ENCODE measurements around the gene TLCD1. TPM values are rescaled to one million over a fixed set of nuclear protein-coding genes. Genes with fewer than 3 reads are reported as not detected.
A peak's percentile ranks its signal among the peaks of the same experiment; 100 is the strongest.

Gene TLCD1
- total and polyA plus RNA-seq, 4 donors, result 0.90 to 2.5 (median 1.5) TPM; not detected in 1

DNA sequence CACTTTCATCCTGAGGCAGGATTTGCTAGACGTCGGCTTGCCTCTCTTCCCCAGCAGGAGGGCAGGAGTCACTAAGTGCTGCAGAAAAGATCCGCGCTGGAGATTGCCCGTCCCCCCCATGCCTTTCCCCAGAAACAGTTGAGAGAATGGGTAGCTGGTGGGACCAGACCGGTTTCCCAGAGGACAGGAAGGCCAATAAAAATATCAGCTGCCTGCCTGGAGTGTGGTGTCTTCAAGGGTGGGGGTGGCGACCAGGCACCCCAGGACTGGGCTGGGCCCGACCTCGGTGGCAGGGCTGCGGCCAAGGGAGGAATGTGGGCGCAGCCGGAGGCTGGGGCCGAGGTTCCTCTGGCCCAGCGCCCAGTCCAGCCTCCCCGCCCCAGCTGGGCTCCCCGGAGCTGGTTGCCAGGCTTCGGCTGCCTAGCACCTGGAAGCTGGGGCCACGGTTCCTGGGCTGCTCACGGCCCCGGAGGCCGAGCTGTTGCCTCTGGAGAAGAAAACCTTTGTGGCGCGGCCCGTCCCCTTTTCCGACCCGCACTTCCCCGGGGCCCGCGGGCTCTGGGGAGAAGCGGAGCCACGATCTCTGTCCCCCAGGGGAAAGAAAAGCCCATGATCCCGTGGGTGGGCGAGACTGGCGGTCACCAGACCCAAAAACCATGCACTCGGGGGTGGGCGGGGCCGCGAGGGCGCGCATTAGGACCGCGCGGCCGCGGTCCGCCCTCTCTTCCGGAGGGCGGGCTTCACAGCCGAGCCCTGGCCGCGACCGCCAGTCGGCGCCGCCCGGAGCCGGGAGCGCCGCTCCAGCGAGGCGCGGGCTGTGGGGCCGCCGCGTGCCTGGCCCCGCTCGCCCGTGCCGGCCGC, 17.4 kb upstream of the TLCD1 start, which contains the start of gene TRAF4:
TSS of gene TRAF4 (plus strand) at position 769 of the 861 bp plus-strand sequence. CDS start 102 bp downstream, outside the sequence.
- DNase-seq (peak; percentile 85 to 92), ATAC-seq (ENCODE audit: low FRiP score) (peak; percentile 91)
- Histone ChIP-seq H3K36me3 (ENCODE audit: control insufficient read depth in 1 of 2, insufficient read depth in 2 of 2, low read length in 1 of 2) (no peaks in the 10 kb centered on the region), H3K27ac (ENCODE audit: low read depth in 1 of 2, low read length in 2 of 2) (peak within 1 kb of the TSS in 1 of 2 donors; percentile 81), H3K27me3 (ENCODE audit: control insufficient read depth in 1 of 2, insufficient read depth in 2 of 2, low read length in 1 of 2) (no peaks in the 10 kb centered on the region), H3K9me3 (ENCODE audit: control insufficient read depth, low read length) (no peaks in the 10 kb centered on the region), H3K4me3 (ENCODE audit: low read length in 2 of 2) (peak within 1 kb of the TSS; percentile 59 to 71), H3K4me1 (ENCODE audit: control insufficient read depth in 1 of 2, insufficient read depth in 2 of 2, low read length in 2 of 2) (no peaks in the 10 kb centered on the region)
- intact Hi-C loops (cut with DNase I), result loop anchor here in 1 of 2 donors (1.0 kb wide), 1 partner anchor 15 kb away; the partner anchor contains the start of gene NEK8
- WGBS, 2 donors, result 0 to 1% methylated on average over 63 to 70 of the region's 70 CpGs

DNA sequence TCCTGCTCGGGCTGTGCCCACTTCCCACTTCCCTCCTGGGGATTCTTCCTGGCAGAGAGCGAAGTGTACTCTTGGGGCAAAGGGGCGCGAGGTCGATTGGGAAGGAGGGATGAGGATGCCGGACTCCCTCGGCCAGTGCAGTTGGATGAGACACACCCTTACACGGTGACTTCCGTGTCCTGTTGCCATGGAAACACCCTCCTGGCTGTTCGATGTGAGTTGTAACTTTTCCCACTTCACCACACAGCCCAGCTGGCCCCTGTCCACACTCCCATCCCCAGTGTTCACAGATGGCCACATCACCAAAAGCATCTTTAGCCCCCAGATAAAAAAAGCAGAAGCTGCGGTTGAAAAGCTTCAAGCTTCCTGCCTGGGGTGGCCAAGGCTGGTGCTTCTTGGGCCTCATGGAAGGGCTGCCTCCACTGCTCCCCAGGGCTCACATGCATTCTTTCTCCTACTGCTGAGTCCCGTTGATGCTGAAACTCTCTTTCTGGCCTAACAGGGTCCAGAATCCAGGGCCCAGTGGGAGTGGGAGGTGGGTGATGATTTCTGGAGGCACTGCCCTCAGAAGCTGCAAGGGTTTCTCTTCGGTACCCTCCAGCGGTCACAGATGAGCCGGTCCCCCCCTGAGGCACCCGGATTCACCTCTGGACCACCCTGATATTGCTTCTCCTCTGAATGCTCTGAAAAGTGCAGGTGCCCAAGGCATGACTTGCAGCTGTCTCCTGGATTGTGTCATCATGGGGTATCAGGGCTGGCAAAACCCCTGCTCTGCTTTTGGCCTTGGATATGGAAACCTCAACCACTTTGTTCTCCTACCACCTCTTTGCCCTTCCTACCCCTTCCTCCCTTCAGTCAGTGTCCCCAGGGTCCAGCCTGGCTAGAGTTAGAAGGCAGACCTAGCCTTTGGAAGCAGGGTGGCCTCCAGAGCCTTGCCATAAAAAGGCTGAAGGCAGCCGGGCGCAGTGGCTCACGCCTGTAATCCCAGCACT, 15.6 kb upstream of the TLCD1 start:
- DNase-seq (no peak), ATAC-seq (ENCODE audit: low FRiP score) (no peak)
- Histone ChIP-seq H3K4me3 (ENCODE audit: low read length in 2 of 2) (no peak overlapping the region), H3K36me3 (ENCODE audit: control insufficient read depth in 1 of 2, insufficient read depth in 2 of 2, low read length in 1 of 2) (no peaks in the 10 kb centered on the region), H3K9me3 (ENCODE audit: control insufficient read depth, low read length) (no peaks in the 10 kb centered on the region), H3K27me3 (ENCODE audit: control insufficient read depth in 1 of 2, insufficient read depth in 2 of 2, low read length in 1 of 2) (no peaks in the 10 kb centered on the region), H3K27ac (ENCODE audit: low read depth in 1 of 2, low read length in 2 of 2) (no peak overlapping the region), H3K4me1 (ENCODE audit: control insufficient read depth in 1 of 2, insufficient read depth in 2 of 2, low read length in 2 of 2) (no peaks in the 10 kb centered on the region)
- intact Hi-C loops (cut with DNase I), result no loop called here
- 77 to 82% methylated on average over 19 of the region's 19 CpGs for WGBS, 2 donors

DNA sequence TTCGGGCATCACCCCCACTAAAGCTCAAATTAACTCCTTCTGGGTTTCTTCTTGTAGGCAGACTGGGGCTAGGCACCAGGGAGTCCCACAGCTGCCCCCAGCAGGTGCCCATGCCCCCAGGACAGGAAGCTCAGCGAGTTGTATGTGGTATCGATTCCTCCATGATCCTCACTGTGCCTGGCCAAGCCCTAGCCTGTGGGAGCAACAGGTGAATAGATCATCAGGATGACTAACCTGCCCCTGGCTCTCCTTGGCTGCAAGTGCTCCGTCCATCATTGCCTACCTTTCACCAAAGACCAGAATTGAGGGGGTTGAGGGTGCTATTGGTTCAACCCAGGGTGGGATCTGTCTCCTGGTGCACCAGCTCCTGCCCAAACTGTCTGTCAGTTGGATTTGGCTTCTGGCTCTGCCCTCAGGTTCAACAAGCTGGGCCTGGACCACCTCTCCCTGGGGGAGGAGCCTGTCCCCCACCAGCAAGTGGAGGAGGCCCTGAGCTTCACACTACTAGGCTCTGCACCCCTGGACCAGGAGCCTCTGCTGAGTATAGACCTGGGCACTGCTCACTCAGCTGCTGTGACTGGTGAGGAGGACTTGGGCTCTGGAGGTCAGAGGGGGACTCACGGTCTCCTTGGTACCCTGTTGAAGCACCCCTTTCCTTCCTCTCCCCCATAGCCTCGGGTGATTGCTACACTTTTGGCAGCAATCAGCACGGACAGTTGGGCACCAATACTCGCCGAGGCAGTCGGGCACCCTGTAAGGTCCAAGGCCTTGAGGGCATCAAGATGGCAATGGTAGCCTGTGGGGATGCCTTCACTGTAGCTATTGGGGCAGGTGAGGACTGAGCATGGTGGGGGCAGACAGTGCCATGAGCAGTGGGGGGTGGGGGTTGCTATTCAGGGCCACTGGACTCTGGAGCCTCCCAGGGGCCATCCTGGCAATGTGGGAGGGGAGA, 14.6 kb upstream of the TLCD1 start:
- ATAC-seq (ENCODE audit: low FRiP score), result no peak
- Histone ChIP-seq H3K36me3 (ENCODE audit: control insufficient read depth in 1 of 2, insufficient read depth in 2 of 2, low read length in 1 of 2) (no peaks in the 10 kb centered on the region), H3K4me3 (ENCODE audit: low read length in 2 of 2) (no peak overlapping the region), H3K9me3 (ENCODE audit: control insufficient read depth, low read length) (no peaks in the 10 kb centered on the region), H3K27me3 (ENCODE audit: control insufficient read depth in 1 of 2, insufficient read depth in 2 of 2, low read length in 1 of 2) (no peaks in the 10 kb centered on the region), H3K27ac (ENCODE audit: low read depth in 1 of 2, low read length in 2 of 2) (no peak overlapping the region), H3K4me1 (ENCODE audit: control insufficient read depth in 1 of 2, insufficient read depth in 2 of 2, low read length in 2 of 2) (no peaks in the 10 kb centered on the region)
- DNase-seq, result peak in 1 of 2 donors; percentile 51
- intact Hi-C loops (cut with DNase I), result no loop called here
- WGBS, 2 donors, result 86% methylated on average over 10 of the region's 10 CpGs

- H3K4me1 ChIP-seq (ENCODE audit: control insufficient read depth in 1 of 2, insufficient read depth in 2 of 2, low read length in 2 of 2), result no peaks in the 10 kb centered on the region
- H3K9me3 ChIP-seq (ENCODE audit: control insufficient read depth, low read length), result no peaks in the 10 kb centered on the region
- DNase-seq, result no peak
- H3K27me3 ChIP-seq (ENCODE audit: control insufficient read depth in 1 of 2, insufficient read depth in 2 of 2, low read length in 1 of 2), result no peaks in the 10 kb centered on the region
- ATAC-seq (ENCODE audit: low FRiP score), result no peak
- 91 to 94% methylated on average over 10 of the region's 10 CpGs for WGBS, 2 donors
- intact Hi-C loops (cut with DNase I), result no loop called here
- H3K4me3 ChIP-seq (ENCODE audit: low read length in 2 of 2), result no peak overlapping the region
- no peaks in the 10 kb centered on the region for H3K36me3 ChIP-seq (ENCODE audit: control insufficient read depth in 1 of 2, insufficient read depth in 2 of 2, low read length in 1 of 2)
- H3K27ac ChIP-seq (ENCODE audit: low read depth in 1 of 2, low read length in 2 of 2), result no peak overlapping the region
Measured at GRCh38 chr17:28738680-28739384, 12.8 kb upstream of the TLCD1 start.

GRCh38 chr17:28737770-28738679, 12.0 kb upstream of the TLCD1 start:
- no peak overlapping the region for H3K27ac ChIP-seq (ENCODE audit: low read depth in 1 of 2, low read length in 2 of 2)
- H3K4me3 ChIP-seq (ENCODE audit: low read length in 2 of 2), result no peak overlapping the region
- no peaks in the 10 kb centered on the region for H3K27me3 ChIP-seq (ENCODE audit: control insufficient read depth in 1 of 2, insufficient read depth in 2 of 2, low read length in 1 of 2)
- H3K36me3 ChIP-seq (ENCODE audit: control insufficient read depth in 1 of 2, insufficient read depth in 2 of 2, low read length in 1 of 2), result no peaks in the 10 kb centered on the region
- no peaks in the 10 kb centered on the region for H3K4me1 ChIP-seq (ENCODE audit: control insufficient read depth in 1 of 2, insufficient read depth in 2 of 2, low read length in 2 of 2)
- intact Hi-C loops (cut with DNase I), result no loop called here
- no peaks in the 10 kb centered on the region for H3K9me3 ChIP-seq (ENCODE audit: control insufficient read depth, low read length)
- ATAC-seq (ENCODE audit: low FRiP score) (no peak), DNase-seq (no peak)
- WGBS, 2 donors, result 90 to 93% methylated on average over 22 of the region's 22 CpGs

GRCh38 chr17:28737316-28737715, 11.3 kb upstream of the TLCD1 start:
- 95 to 97% methylated on average over 12 of the region's 12 CpGs for WGBS, 2 donors
- ATAC-seq (ENCODE audit: low FRiP score), result no peak
- Histone ChIP-seq H3K9me3 (ENCODE audit: control insufficient read depth, low read length) (no peaks in the 10 kb centered on the region), H3K36me3 (ENCODE audit: control insufficient read depth in 1 of 2, insufficient read depth in 2 of 2, low read length in 1 of 2) (no peaks in the 10 kb centered on the region), H3K27me3 (ENCODE audit: control insufficient read depth in 1 of 2, insufficient read depth in 2 of 2, low read length in 1 of 2) (no peaks in the 10 kb centered on the region), H3K4me1 (ENCODE audit: control insufficient read depth in 1 of 2, insufficient read depth in 2 of 2, low read length in 2 of 2) (no peaks in the 10 kb centered on the region), H3K4me3 (ENCODE audit: low read length in 2 of 2) (no peak overlapping the region), H3K27ac (ENCODE audit: low read depth in 1 of 2, low read length in 2 of 2) (no peak overlapping the region)
- no peak for DNase-seq
- intact Hi-C loops (cut with DNase I), result no loop called here
